SJCRH30 (cell line): Measurements from ENCODE around the gene HRH3. TPM values are rescaled to one million over a fixed set of nuclear protein-coding genes. Genes with fewer than 3 reads are reported as not detected.

Experiments used
- DNase-seq, 2 experiments: peaks; one replicate each; pipeline ENCODE4 v3.0.0-alpha.2; 2015 to 2020
- H3K27ac ChIP-seq: fragments of 250-450 bp; sonication (Bioruptor Pico); 2 replicates; pipeline ENCODE4 v1.5.1; 2020; ENCODE audit warnings: mild to moderate bottlenecking, moderate library complexity
- H3K27me3 ChIP-seq: fragments of 250-450 bp; sonication (Bioruptor Pico); 2 replicates; pipeline ENCODE4 v1.5.1; 2020; ENCODE audit warnings: mild to moderate bottlenecking, moderate library complexity
- H3K36me3 ChIP-seq: fragments of 250-450 bp; sonication (Bioruptor Pico); 2 replicates; pipeline ENCODE4 v1.5.1; 2020; ENCODE audit warnings: mild to moderate bottlenecking, moderate library complexity
- H3K4me1 ChIP-seq: fragments of 250-450 bp; sonication (Bioruptor Pico); 2 replicates; pipeline ENCODE4 v1.5.1; 2020; ENCODE audit warnings: mild to moderate bottlenecking, moderate library complexity
- H3K4me3 ChIP-seq: fragments of 250-450 bp; sonication (Bioruptor Pico); 2 replicates; pipeline ENCODE4 v1.5.1; 2020; ENCODE audit warnings: mild to moderate bottlenecking, moderate library complexity
- H3K9me3 ChIP-seq: fragments of 250-450 bp; sonication (Bioruptor Pico); replicated peaks from 2 replicates; pipeline ENCODE4 v1.5.1; 2020; ENCODE audit warnings: mild to moderate bottlenecking, moderate library complexity
- total RNA-seq: library from RNA; depleted of rRNA; stranded (reverse); fragments of >200 nt; shearing (Covaris generic); gene quantifications from 2 replicates; pipeline ENCODE4 v1.2.3, GENCODE V29; 2014

Gene HRH3
- total RNA-seq, 1 experiment from 2014 or later, result not detected

- Histone ChIP-seq H3K36me3 (no peaks in the 10 kb centered on the region), H3K27ac (no peak overlapping the region), H3K4me1 (no peaks in the 10 kb centered on the region; the same call in 1 of the 2 replicates), H3K9me3 (no peaks in the 10 kb centered on the region; the same call in 1 of the 2 replicates), H3K4me3 (no peak overlapping the region), H3K27me3 (peaks cover 12% of the 10 kb centered on the region; the same call in 1 of the 2 replicates)
- no peak for DNase-seq
Measured at GRCh38 chr20:62228982-62229545, 9.0 kb upstream of the HRH3 start.

- H3K4me3 ChIP-seq, result no peak overlapping the region
- no peaks in the 10 kb centered on the region; the same call in 1 of the 2 replicates for H3K4me1 ChIP-seq
- no peak overlapping the region for H3K27ac ChIP-seq
- H3K36me3 ChIP-seq, result no peaks in the 10 kb centered on the region
- DNase-seq, result peak in 1 of 2 experiments; percentile 49
- H3K9me3 ChIP-seq, result no peaks in the 10 kb centered on the region; the same call in 1 of the 2 replicates
- H3K27me3 ChIP-seq, result peaks cover 18% of the 10 kb centered on the region
Measured at GRCh38 chr20:62227977-62228958, 8.2 kb upstream of the HRH3 start.

- Histone ChIP-seq H3K4me1 (no peaks in the 10 kb centered on the region; the same call in 1 of the 2 replicates), H3K9me3 (no peaks in the 10 kb centered on the region; the same call in 1 of the 2 replicates), H3K27ac (no peak overlapping the region), H3K27me3 (peaks cover 25% of the 10 kb centered on the region), H3K4me3 (no peak overlapping the region), H3K36me3 (no peaks in the 10 kb centered on the region)
- DNase-seq, result peak in 1 of 2 experiments; percentile 35
Measured at GRCh38 chr20:62227591-62227976, 7.5 kb upstream of the HRH3 start.

- H3K4me1 ChIP-seq, result no peaks in the 10 kb centered on the region; the same call in 1 of the 2 replicates
- no peak for DNase-seq
- H3K4me3 ChIP-seq, result no peak overlapping the region
- H3K36me3 ChIP-seq, result no peaks in the 10 kb centered on the region
- H3K27me3 ChIP-seq, result peaks cover 30% of the 10 kb centered on the region
- no peaks in the 10 kb centered on the region; the same call in 1 of the 2 replicates for H3K9me3 ChIP-seq
- no peak overlapping the region for H3K27ac ChIP-seq
Measured at GRCh38 chr20:62226707-62227590, 6.9 kb upstream of the HRH3 start.

GRCh38 chr20:62225820-62226635 is 6.0 kb upstream of the HRH3 start:
- H3K36me3 ChIP-seq, result no peaks in the 10 kb centered on the region
- peaks cover 38% of the 10 kb centered on the region for H3K27me3 ChIP-seq

GRCh38 chr20:62225026-62225425 is 4.9 kb upstream of the HRH3 start:
- no peaks in the 10 kb centered on the region for H3K36me3 ChIP-seq
- no peak for DNase-seq
- no peaks in the 10 kb centered on the region for H3K9me3 ChIP-seq
- H3K27me3 ChIP-seq, result peaks cover 38% of the 10 kb centered on the region
- H3K27ac ChIP-seq, result no peak overlapping the region
- H3K4me1 ChIP-seq, result no peaks in the 10 kb centered on the region; the same call in 1 of the 2 replicates
- H3K4me3 ChIP-seq, result no peak overlapping the region

More at GRCh38 chr20:62225820-62226635, 6.0 kb upstream of the HRH3 start:
- peak in 1 of 2 experiments; percentile 75 for DNase-seq
- Histone ChIP-seq H3K27ac (no peak overlapping the region), H3K9me3 (no peaks in the 10 kb centered on the region; the same call in 1 of the 2 replicates), H3K4me3 (no peak overlapping the region), H3K4me1 (no peaks in the 10 kb centered on the region; the same call in 1 of the 2 replicates)

- no peak for DNase-seq
- Histone ChIP-seq H3K27ac (no peak overlapping the region), H3K4me1 (no peaks in the 10 kb centered on the region; the same call in 1 of the 2 replicates), H3K36me3 (no peaks in the 10 kb centered on the region), H3K9me3 (no peaks in the 10 kb centered on the region), H3K4me3 (no peak overlapping the region), H3K27me3 (peaks cover 41% of the 10 kb centered on the region)
Measured at GRCh38 chr20:62224113-62224855, 4.2 kb upstream of the HRH3 start.

- Histone ChIP-seq H3K27ac (no peak overlapping the region), H3K27me3 (peaks cover 45% of the 10 kb centered on the region), H3K4me3 (no peak overlapping the region), H3K36me3 (no peaks in the 10 kb centered on the region), H3K4me1 (no peaks in the 10 kb centered on the region; the same call in 1 of the 2 replicates), H3K9me3 (no peaks in the 10 kb centered on the region)
- peak in 1 of 2 experiments; percentile 38 for DNase-seq
Measured at GRCh38 chr20:62223571-62223970, 3.5 kb upstream of the HRH3 start.

GRCh38 chr20:62222972-62223371 is 2.9 kb upstream of the HRH3 start:
- H3K27me3 ChIP-seq, result peaks cover 51% of the 10 kb centered on the region
- H3K27ac ChIP-seq, result no peak overlapping the region
- DNase-seq, result no peak
- H3K36me3 ChIP-seq, result no peaks in the 10 kb centered on the region
- no peaks in the 10 kb centered on the region; the same call in 1 of the 2 replicates for H3K4me1 ChIP-seq
- no peak overlapping the region for H3K4me3 ChIP-seq
- no peaks in the 10 kb centered on the region for H3K9me3 ChIP-seq

- DNase-seq, result no peak
- H3K27me3 ChIP-seq, result peaks cover 53% of the 10 kb centered on the region
- no peaks in the 10 kb centered on the region for H3K9me3 ChIP-seq
Measured at GRCh38 chr20:62222266-62222850, 2.3 kb upstream of the HRH3 start.

GRCh38 chr20:62220666-62221568 is 839 bp upstream of the HRH3 start:
- H3K9me3 ChIP-seq, result no peaks in the 10 kb centered on the region
- no peak overlapping the region for H3K27ac ChIP-seq
- H3K27me3 ChIP-seq, result peaks cover 45% of the 10 kb centered on the region
- no peak overlapping the region for H3K4me3 ChIP-seq
- H3K36me3 ChIP-seq, result no peaks in the 10 kb centered on the region
- H3K4me1 ChIP-seq, result peaks cover 4% of the 10 kb centered on the region
- DNase-seq, result no peak

More at GRCh38 chr20:62222266-62222850, 2.3 kb upstream of the HRH3 start:
- Histone ChIP-seq H3K4me1 (no peaks in the 10 kb centered on the region; the same call in 1 of the 2 replicates), H3K4me3 (no peak overlapping the region), H3K27ac (no peak overlapping the region), H3K36me3 (no peaks in the 10 kb centered on the region)
